Central memory CD4-positive, alpha-beta T cell (primary cell): ENCODE data around the gene OTOP1.
"Not testable (repeated sequence)": the region's sequence is repeated elsewhere in the genome, so short reads cannot be mapped to it uniquely, and the experiment has no call there.

ENCODE experiments used
- DNase-seq: peaks from one replicate; pipeline ENCODE4 v3.0.0; 2022

OTOP1 gene

DNA sequence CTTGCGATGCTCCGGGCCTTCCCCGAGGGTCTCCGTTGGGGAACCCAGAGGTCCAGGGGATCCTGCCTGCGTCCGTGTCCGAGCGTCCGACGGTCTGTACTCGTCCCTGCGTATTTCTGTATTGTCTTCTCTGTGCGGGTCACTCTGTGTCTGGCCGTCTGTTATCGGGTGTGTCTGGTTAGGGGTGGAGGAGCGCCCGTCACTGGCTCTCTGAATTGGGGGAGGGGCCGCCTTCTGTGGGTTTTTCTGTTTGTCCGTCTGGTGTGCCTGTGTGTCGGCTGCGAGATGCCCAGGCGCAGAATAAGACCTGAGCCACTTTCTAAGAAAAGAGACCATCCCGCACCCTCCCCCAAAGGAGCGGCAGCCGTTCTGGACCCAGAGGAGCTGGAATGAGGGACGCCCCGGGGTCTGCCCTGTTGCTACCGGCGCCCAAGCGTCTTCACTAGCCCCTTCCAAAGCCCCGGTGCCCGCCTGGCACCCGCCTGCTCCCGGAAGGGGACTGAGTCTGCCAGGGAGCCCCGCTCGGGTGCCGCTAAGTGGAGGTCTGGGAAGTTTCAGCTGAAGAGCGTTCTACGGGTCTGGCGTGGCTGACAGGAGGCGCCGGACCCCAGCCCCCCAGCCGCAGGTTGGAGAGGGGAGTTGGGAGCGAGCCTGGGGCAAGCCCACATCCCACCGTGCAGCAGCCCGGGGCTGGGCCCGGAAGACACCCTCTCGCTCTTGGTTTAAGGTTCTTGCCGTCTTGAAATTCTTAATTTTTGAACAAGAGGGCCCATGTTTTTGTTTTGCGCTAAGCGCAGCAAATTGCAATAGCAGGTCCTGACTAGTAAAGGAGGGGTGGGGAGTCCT is 1.0 kb upstream of the OTOP1 start:
- DNase-seq = no peak

DNA sequence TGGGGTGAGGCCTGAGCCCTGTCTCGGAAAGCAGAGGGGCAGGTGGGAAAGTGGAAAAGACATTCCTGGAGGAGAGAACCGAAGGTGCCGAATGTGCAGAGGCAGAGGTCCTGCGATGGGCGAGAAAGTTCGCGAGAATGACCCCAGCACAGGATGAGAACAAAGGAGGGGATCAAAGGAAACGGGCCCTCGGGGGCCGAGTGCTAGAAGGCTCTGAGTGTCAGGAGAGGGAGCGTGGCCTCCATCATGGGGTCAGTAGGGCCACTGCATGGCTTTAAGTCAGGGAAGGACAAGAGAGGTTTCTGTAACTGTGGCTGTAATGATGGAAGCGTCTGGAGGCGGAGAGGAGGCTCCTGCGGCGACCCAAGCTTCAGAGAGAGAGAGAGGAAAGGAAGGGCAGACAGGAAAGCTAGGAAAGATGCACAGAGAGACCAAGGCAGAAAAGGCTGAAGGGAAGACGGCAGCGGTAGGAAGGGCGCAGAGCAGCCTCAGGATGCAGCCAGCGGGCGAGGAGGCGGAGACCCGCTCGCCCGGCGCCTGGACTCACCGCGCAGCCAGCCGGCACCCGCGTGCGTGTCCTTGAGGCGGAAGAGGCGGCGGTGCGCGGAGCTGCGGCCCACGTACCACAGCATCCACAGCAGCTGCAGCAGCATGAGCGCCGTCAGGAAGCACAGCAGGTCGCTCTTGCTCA is 669 bp downstream of the OTOP1 start:
- DNase-seq = no peak

DNA sequence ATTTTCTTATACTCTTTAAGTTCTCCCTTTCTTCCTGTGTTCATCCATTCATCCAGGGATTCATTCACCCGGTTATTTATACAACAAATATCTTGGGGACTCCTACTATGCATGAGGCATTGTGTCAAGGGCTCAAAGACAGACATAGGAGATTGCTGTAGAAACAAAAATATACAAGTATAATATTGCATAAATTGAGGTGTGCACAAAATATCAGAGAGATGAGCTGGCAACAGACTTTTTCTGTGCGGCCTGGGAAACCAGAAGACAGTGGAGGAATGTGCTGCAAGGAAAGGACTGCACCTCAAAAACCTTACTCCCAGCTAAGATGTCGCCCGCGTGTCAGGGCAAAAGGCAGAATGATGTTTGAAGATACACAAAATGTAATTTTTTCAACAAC is 9.6 kb downstream of the OTOP1 start:
- DNase-seq = no peak

DNA sequence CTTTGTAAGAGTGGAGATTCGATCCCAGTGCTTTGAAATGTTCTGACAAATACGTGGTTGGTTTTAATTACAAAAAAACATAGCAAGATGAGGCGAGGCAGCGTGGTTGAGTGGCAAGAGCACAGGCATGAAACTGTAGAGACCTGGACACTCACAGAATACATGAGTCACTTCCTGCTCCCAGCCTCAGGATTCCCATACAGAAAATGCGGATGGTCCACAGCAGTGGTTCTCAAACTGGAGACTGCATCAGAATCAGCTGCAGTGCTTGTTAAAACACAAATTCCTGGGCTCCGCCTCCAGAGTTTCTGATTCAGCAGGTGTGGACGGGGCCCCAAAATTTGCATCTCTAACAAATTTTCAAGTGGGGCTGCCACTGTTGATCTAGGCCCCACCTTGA is 10.1 kb downstream of the OTOP1 start:
- DNase-seq = no peak

DNA sequence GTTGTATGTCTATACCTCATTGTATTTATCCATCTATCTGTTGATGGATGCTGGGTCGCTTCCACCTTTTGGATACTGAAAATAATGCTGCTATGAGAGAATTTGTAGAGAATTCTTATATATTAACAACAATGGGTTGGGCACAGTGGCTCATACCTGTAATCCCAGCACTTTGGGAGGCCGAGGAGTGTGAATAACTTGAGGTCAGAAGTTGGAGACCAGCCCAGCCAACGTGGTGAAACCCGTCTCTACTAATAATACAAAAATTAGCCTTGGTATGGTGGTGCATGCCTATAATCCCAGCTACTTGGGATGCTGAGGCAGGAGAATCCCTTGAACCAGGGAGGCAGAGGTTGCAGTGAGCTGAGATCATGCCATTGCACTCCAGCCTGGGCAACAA is 13.1 kb downstream of the OTOP1 start:
- not testable (repeated sequence) for DNase-seq

DNA sequence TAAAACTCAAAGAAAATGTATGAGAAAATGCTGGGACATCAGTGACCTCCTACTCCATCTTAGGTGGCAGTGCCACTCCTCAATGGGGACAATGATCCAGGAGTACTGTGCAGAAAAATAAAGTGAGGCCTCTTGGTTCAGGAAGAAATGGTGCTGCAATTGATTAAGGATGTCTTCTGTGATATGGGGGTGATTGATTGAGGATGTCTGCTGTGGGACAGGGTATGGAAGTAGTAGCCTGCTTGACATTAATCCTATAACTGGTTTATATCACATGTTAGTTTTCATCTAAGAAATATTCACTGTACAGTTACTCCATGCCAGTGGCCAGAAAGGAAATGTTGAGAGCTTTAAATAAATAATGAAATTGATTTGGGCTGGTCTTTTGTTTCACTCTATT is 20.5 kb downstream of the OTOP1 start:
- DNase-seq = no peak

DNA sequence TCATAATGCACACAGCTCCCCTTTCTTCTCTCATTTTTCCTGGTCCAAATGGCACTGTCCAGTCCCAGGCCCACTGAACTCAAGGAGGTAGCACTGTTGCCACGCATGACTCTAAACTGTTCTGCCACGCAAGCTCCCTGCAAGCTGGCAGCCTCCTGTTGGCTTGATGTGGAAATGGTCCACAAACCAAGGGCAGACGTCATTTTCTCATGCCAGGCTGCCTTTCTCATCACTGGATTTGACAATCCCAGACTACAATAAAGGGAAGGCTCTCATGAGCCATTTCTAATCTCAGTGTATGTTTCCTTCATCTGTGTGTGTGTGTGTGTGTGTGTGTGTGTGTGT is 22.4 kb downstream of the OTOP1 start:
- no peak for DNase-seq

DNA sequence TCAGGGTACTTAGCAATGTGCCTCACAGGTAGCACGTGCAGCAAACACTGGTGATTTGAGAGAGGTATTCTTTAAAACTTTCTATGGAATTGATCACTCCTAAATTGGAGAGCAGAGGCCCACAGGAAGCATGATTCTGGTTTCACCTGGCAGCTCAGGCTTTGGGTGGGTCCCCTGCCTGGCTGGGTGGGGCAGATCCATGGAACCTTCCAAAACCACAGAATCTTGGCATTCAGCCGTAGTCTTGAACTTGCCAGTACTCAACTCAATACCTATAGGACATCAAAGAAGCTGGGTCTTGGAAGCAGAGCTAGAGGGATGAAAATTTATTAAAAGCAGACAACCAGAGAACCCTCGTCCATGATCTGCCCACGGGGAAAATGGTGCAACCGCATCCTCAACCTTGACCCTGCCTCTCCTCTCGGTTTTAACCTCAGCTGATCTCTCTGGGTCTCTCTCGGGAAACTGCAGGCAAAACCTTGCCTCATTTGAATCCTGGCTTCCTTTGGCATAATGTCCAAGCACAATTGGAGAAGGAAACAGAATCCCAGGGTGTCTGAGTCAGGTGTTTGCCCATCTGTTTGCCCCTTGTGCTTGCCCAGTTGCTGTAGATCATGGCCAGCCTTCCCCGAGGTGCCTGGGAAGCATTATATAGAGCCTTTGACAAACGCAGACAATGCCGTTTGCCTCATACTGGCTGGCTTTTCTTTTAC is 22.9 kb downstream of the OTOP1 start:
- DNase-seq = no peak

DNA sequence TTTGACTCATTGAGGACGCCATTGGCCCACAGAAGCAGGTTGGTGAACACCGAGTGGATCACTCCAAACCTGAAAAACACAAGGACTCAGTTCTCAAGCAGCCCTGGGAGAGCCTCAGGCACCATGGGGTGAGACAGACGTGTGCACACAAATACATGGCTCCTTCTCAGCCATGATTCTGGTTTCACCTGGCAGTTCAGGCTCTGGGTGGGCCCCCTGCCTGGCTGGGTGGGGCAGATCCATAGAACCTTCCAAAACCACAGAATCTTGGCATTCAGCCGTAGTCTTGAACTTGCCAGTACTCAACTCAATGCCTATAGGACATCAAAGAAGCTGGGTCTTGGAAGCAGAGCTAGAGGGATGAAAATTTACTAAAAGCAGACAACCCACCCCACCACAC is 24.2 kb downstream of the OTOP1 start:
- no peak for DNase-seq

DNA sequence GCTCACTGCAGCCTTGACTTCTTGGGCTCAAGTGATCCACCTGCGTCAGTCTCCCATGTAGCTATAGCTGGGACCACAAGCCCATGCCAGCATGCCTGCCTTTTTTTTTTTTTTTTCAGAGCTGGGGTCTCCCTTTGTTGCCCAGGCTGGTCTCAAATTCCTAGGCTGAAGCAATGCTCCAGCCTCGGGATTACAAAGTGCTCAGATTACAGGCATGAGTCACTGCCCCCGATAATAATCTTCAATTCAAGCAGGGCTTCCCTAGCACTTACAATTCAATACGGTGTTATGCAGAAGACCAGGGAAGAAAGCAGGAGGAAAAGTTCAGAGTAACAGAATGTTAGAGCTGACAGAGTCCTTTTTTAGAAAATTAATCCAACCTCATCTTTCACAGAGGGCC is 26.1 kb downstream of the OTOP1 start:
- no peak for DNase-seq

DNA sequence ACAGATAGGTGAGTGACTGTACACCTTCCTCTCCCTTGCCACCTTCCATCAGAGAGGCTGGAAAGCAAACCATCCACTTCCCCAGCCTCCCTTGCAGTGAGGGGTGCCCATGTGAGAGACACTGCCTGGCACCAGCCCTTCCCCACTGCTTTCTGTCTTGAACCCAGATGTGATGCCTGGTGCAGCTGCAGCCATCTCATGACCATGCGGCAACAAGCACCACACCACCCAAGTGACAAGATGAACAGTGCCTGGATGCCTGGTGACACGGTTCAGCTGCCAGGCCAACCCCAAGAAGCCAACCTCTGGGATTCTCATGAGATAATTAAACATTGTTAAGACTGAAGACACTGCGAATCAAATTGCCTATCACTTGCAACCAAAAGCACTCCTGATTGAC is 31.4 kb downstream of the OTOP1 start:
- DNase-seq = no peak

DNA sequence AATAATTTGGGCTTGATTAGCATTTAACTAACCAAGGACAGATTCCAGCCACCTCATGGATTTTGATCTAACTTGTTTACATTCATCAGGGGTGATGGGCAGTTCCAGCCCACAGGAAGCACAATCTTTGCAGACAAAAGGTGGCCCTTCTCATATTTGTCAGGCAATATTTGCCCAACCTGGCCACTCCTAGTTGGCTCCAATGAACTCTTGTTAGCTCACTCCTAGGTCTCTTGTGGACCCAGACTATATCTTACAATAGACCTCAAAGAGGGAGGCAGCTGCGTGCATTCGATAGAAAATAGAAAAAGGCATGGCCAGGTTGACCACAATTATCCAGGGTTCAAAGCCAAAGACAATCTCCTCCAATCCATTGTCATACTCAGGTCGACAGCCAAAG is 38.2 kb downstream of the OTOP1 start:
- not testable (repeated sequence) for DNase-seq

DNA sequence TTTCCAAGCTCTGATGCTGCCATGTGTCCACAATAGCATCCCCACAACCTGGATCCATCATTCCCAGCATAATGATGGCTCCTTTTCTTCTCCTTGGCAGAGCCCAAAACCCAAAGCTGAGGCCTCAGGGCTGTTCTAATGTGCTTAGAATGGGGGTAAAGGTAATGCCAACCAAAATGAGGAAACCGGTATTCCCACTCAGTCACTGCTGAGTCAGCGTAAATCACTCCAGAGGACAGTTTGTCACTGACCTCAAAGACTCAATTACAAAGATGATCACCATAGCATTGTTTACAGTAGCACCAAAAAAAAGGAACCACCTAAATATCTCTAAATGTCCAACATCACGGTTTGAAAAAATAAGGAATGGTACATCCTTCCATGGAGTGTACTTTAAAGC is 41.2 kb downstream of the OTOP1 start:
- DNase-seq = no peak

DNA sequence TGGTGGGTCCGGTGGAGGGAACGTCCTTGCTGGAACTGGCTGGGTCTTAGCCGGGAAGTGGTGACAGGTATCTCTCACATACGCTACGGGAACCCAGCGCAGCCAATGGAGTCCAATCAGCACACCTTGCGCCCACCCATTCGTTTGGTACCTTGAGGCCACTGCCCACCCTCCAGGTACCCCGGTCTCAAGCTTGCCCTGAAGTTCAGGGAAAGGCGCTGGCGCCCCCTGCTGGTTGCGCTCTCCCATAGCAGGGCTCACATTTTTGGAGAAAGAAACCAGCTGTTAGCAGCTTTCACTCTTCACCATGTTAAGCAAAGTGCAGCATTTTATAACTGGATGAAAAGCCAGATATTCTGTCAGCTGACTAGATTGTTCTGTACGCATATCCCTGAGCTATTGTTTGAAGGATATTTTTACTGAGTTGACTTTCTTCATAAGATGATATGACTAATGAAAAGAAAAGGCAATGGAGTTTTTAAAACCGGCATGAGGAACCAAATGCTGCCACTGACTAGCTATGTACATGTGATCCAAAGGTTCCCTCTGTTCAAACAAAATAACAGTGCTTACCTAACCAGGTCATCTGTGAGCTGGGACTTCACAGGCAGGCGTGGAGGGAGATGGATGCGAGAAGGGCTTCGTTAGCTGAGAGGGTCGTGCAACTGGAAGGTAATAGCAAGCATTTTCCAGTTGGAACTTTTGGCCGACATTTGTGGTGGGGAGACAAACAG is 43.7 kb downstream of the OTOP1 start:
- no peak for DNase-seq

DNA sequence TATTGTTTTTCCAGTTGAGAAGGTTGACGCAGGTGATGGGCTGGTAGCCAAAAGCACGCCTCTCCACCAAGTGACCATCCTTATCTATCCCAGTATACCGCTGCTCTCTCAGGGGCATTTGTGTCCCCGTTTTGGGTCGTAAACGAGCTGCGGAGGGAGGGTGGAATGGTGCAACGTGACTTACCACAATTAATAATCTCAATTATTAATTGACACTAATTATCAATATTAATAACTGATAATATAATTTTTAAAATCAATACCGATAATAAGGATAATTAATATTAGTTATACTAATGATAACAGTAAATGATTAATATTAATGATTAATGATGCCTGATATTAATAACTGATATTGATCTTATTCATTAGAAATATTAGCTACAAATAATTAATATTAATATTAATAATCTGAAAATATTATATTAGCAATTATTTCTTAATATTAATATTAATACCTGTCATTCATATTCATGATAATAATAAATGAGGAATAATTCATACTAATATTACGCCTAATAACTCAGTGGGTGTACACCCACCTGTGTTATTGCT is 56.1 kb downstream of the OTOP1 start:
- DNase-seq = no peak

DNA sequence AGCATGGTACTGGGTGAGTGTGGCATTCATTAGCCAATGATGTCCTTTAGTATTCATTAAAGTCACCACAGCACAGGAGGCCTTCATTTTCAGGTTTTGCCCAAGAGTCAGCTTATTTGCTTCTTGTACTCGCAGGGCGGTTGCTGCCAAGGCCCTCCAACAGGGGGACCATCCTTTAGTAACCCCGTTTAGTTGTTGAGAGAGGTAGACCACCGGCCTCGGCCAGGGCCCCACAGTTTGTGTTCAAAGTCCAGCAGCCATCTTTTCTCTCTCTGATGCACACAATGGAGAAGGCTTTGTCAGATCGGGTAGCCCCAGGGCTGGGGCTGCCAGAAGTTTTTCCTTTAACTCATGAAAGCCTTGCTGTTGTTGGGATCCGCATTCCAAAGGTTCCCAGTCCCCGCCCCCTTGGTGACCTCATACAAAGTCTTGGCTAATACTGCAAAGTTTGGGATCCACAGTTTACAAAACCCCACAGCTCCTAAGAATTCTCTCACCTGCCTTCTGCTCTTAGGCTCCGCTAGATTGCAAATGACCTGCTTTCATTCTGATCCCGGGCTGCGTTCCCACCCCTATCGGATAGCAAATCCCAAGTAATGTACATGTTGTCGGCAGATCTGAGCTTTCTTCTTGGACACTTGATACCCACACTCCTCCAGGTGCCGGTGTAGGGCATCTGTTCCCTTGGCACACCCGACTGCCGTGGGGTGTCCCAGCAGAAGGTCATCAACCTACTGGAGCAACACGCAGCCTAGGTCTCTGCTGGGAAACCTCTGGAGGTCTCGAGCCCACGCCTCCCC is 58.5 kb downstream of the OTOP1 start:
- not testable (repeated sequence) for DNase-seq

DNA sequence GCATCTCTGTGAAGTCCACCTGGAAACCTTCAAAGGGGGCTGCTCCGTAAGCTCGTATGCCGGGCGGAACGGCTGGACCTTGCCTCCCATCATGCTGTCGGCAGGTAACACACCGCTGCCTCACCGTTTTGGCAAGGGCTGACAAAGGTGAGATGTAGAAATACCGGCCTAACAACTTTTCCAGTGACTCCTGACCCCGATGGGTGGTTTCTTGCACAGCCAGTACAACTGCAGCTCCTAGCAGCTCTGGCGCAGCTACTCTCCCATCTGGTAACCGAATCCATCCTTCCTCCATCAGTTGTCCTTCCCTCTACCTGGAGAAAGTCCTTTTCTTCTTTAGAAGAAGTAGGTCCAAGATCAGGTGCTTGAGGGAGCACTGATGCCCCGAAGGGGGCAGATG is 59.7 kb downstream of the OTOP1 start:
- not testable (repeated sequence) for DNase-seq

DNA sequence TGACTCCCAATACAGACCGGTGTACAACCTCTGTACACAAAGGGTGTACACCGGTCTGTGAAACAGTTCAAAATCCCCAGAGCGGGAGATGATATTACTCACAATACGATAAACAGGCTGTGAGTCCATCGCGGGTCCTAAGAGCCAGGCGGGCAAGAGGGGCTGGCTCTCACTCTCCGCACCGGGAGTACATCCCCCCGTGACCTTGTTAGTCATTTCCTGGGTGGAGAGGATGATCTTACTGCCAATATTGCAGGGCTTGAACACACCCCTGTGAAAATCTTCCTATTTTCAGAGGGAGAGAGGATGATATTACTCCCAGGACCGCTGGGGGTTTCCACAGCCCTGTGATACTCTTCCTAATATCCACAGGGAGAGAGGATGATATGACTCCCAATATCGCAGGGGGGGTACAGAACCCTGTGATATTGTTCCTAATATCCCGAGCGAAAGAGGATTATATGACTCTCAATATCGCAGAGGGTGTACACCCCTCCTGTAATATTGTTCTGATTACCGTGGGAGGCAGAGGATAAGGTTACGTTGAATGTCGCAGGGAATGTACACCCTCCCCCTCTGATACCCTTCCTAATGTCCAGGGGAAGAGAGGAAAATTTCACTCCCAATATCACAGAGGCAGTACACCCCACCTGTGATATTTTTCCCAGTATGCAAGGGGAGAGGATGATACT is 60.9 kb downstream of the OTOP1 start:
- not testable (repeated sequence) for DNase-seq

DNA sequence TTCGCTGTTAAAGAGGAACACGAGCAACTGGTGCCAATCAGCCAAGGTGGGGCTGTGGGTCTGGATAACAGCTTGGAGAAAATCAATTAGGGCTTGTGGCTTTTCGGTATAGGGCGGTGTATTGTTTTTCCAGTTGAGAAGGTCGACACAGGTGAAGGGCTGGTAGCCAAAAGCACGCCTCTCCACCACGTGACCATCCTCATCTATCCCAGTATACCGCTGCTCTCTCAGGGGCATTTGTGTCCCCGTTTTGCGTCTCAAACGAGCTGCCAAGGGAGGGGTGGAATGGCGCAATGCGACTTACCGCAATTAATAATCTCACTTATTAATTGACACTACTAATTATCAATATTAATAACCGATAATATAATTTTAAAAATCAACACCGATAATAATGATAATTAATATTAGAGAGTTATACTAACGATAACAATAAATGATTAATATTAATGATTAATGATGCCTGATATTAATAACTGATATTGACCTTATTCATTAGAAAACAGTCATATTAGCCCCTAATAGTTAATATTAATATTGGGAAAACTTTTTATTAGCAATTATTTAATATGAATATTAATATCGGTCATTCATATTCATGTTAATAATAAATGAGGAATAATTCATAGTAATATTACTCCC is 62.1 kb downstream of the OTOP1 start:
- not testable (repeated sequence) for DNase-seq

DNA sequence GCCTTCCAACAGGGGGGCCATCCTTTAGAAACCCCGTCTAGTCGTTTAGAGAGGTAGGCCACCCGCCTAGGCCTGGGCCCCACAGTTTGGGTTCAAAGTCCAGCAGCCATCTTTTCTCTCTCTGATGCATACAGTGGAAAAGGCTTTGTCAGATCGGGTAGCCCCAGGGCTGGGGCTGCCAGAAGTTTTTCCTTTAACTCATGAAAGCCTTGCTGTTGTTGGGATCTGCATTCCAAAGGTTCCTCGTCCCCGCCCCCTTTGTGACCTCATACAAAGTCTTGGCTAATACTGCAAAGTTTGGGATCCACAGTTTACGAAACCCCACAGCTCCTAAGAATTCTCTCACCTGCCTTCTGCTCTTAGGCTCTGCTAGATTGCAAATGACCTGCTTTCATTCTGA is 64.5 kb downstream of the OTOP1 start:
- not testable (repeated sequence) for DNase-seq
